H1 (cell line): ENCODE measurements around the gene AOAH. TPM values are rescaled to one million over a fixed set of nuclear protein-coding genes. Genes with fewer than 3 reads are reported as not detected.

Experiments
- PHF8 ChIP-seq: fragments of 200-600 bp; sonication (generic); conservative IDR thresholded peaks from 2 replicates; pipeline ENCODE4 v1.7.1; 2012; ENCODE audit warnings: low read depth, mild to moderate bottlenecking, inconsistent platforms, low read length, moderate library complexity
- polyA plus RNA-seq, 7 experiments: library from polyadenylated mRNA; depleted of rRNA in 3 of 7; stranded (reverse) in 5 of 7; unstranded in 2 of 7; fragments of >200 nt in 5 of 7; fragments of 200-250 nt in 2 of 7; gene quantifications; 1 replicate in 5 of 7; 2 replicates in 1 of 7; 4 replicates in 1 of 7; pipeline versions ENCODE4 v1.2.1 to v1.2.3, GENCODE V29; 2011 to 2013; ENCODE audit warnings: missing spikeins in 2 of 7, mixed read lengths in 2 of 7
- total RNA-seq: library from RNA; stranded (reverse); fragmentation: NEBNext Ultra II Directional; extraction: Animal tissue kit (Norgen Biotek cat#: 25700); gene quantifications from 2 replicates; pipeline ENCODE4 v1.2.1, GENCODE V29; 2021

AOAH gene
- total and polyA plus RNA-seq, 2 of the 8 experiments (the other 6 are each of a cell fraction or from before 2014, with no cell fraction given): 0.08 TPM; not detected in 1

GRCh38 chr7:36723951-36724664, at the start of gene AOAH (continued):
- TF ChIP-seq PHF8: no peak
